GM23338 (cell line): Measurements from ENCODE around the gene NPAS3.

Experiments used
- ETS1 ChIP-seq: IDR thresholded peaks from 2 replicates; pipeline ENCODE4 v1.6.1; 2016; ENCODE audit warnings: antibody characterized with exemption
- EZH2 ChIP-seq: fragments of 200-600 bp; sonication (generic); IDR thresholded peaks from one replicate; pipeline ENCODE4 v1.8.0; 2017; ENCODE audit warnings: antibody characterized with exemption, mild to moderate bottlenecking, low read depth; ENCODE audit not compliant: unreplicated experiment
- EZH2phosphoT487 ChIP-seq: fragments of 200-600 bp; sonication (generic); IDR thresholded peaks from one replicate; pipeline ENCODE4 v1.8.1; 2018; ENCODE audit warnings: antibody characterized with exemption; ENCODE audit not compliant: unreplicated experiment
- JUNB ChIP-seq: IDR thresholded peaks from one replicate; pipeline ENCODE4 v1.6.1; 2016; ENCODE audit warnings: antibody characterized with exemption; ENCODE audit not compliant: unreplicated experiment
- POLR2AphosphoS5 ChIP-seq: IDR thresholded peaks from 2 replicates; pipeline ENCODE4 v1.6.1; 2016; ENCODE audit warnings: antibody characterized with exemption, low read depth
- REST ChIP-seq: IDR thresholded peaks from one replicate; pipeline ENCODE4 v1.6.1; 2018; ENCODE audit warnings: antibody characterized with exemption; ENCODE audit not compliant: unreplicated experiment
- ZNF331 ChIP-seq: fragments of 250-450 bp; sonication (Bioruptor Pico); IDR thresholded peaks from 2 replicates; pipeline ENCODE4 v1.5.0; 2020; ENCODE audit warnings: low read depth, mild to moderate bottlenecking, moderate library complexity
- TF ChIP-seq, protein P1 (sequence below), 2 experiments: fragments of 200-600 bp in 1 of 2; sonication (generic) in 1 of 2; conservative IDR thresholded peaks; 2 replicates each; pipeline versions ENCODE4 v1.5.1 to v1.6.1; 2016 to 2017; ENCODE audit warnings: antibody characterized with exemption in 2 of 2, low read depth in 2 of 2, mild to moderate bottlenecking in 2 of 2, moderate library complexity in 1 of 2

DNA sequence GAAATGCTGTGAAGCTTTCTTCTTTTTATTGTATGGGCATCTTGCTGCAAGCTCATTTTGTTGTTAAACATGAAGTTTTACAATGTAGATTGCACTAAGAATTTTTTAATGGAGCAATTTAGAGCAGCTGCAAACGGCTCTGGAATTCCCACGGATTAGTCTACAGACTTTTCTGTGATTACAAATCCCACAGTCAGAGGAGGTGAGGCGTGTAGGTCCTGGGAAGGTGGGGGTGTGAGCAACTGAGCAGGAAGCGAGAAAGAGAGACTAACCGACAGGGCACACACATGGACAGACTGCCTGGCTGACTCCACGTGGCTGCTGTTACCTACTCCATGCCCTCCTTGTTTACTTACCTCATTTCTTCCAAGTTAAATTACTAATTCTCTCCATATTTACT is 348.5 kb downstream of the NPAS3 start:
- TF ChIP-seq, protein P1, sequence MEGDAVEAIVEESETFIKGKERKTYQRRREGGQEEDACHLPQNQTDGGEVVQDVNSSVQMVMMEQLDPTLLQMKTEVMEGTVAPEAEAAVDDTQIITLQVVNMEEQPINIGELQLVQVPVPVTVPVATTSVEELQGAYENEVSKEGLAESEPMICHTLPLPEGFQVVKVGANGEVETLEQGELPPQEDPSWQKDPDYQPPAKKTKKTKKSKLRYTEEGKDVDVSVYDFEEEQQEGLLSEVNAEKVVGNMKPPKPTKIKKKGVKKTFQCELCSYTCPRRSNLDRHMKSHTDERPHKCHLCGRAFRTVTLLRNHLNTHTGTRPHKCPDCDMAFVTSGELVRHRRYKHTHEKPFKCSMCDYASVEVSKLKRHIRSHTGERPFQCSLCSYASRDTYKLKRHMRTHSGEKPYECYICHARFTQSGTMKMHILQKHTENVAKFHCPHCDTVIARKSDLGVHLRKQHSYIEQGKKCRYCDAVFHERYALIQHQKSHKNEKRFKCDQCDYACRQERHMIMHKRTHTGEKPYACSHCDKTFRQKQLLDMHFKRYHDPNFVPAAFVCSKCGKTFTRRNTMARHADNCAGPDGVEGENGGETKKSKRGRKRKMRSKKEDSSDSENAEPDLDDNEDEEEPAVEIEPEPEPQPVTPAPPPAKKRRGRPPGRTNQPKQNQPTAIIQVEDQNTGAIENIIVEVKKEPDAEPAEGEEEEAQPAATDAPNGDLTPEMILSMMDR (conservative IDR thresholded peaks at IDR 0.05; ENCODE audit: low read depth in 2 of 2), result no peak
- no peak for TF ChIP-seq ZNF331 (CRISPR knock-in tag)
- TF ChIP-seq JUNB, result no peak
- no peak for TF ChIP-seq EZH2
- TF ChIP-seq EZH2phosphoT487, result no peak
- TF ChIP-seq POLR2AphosphoS5, result no peak
- TF ChIP-seq ETS1, result no peak
- TF ChIP-seq REST, result no peak
